Nucleus accumbens (tissue), 56 donors: ENCODE data around the gene EEIG1.

Experiments used
- DNase-seq, 56 donors: peaks; one replicate each; lab custom pipeline; 2025; lab: John Stamatoyannopoulos, UW

EEIG1 gene

DNA sequence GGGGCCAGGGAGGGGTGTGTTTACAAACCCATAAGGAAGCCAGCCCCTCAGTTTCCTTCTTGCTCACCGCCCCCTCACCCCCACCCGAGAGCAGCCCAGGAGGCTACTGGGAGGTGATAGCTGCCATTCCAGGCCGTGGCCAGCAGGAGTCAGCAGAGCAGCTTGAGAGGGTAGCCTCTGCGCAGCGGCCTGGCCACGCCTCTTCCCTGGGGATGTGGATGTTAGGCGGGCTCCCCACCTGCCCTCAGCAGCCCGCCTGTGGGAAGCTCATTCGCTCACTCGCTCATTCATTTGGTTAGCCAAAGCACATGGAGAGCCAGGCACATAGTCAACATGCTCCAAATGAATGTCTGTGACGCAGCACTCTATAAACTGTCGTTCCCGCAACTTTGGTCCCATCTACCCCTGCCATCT is 37.1 kb downstream of the EEIG1 start:
- DNase-seq = peak in 55 of 56 donors; percentile 26 to 92 (median 78)

DNA sequence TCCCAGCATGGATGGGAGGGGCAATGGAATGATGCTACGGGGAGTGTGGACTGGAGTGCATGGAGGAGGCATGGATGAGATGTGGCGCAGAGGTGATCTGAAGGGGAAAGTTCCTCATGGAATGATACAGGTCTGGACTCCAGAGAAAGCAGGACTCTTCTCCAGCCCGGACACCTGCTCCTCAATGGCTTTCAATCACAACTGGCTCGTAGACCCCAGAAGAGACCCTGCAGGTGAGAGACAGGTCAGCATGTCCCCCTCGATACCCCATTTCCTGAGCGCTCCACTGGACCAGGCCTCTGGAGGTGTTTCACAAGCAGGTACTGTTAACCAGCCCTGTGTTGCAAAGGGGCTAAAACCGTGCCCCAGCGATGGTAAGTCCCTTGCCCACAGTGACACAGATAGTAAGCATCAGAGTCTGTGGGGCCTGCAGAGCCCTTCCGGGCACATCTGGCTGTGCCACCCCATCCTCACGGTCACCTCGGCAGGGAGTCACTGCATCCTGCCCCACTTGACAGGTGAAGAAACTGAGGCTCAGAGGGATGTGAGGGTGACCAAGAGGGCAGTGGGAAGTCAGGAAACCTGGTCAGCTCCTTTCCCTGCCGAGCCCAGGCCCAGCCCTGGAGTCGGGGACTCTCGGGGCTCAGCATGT is 37.7 kb downstream of the EEIG1 start:
- peak in 2 of 56 donors; percentile 18 to 38 for DNase-seq

- peak in 42 of 56 donors; percentile 21 to 74 (median 48) for DNase-seq
These were observed 38.4 kb downstream of the EEIG1 start for GRCh38 chr9:127942216-127943010.

GRCh38 chr9:127941961-127942215 is 38.9 kb downstream of the EEIG1 start:
- DNase-seq = peak in 1 of 56 donors; percentile 42

DNA sequence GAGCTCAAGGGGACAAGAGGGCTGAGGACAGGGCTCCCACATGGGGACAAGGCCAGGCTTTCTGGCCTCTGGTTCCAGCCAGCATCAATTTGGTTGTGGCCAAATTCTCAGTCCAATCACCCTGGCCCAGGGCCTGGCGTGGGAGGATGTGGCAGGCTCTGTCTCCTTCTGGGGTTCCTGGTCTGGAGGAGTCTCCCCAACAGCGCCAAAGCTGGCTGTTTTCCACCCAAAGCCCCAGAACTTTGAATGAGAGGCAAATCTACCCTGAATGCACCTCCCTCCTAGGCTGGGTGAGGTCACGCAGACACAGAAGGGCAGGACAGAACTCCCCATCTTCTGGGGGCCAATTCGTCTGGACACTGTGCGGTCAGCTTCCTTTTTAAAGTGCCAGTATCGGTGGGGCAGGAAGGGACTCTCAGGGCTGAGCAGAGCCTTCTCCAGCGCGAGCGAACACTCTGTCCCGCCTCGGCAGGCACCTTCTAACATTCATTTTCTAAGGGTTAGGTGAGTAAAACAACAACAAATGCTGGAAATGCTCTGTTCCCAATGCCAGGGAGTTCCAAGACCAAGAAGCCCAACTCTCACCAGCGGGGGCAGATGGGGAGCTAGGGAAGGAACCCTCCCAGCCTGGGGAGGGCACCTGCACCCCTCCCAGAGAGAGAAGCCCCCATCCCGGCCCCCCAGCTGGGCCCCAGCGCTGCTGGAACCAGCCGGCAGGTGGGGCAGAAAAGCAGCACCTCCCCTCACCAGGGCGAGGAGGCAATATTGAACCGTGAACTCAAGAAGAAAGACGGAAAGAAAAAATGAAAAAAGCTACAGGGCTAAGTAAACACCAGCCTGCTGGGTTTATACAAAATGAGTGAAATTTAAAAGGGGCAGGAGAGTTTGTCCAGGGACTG is 39.5 kb downstream of the EEIG1 start:
- DNase-seq = no peak

- no peak for DNase-seq
These were observed 40.2 kb downstream of the EEIG1 start for GRCh38 chr9:127940593-127940992.

- peak in 4 of 56 donors; percentile 22 to 45 (median 31) for DNase-seq
These were observed 42.5 kb downstream of the EEIG1 start for GRCh38 chr9:127938298-127938690.

DNA sequence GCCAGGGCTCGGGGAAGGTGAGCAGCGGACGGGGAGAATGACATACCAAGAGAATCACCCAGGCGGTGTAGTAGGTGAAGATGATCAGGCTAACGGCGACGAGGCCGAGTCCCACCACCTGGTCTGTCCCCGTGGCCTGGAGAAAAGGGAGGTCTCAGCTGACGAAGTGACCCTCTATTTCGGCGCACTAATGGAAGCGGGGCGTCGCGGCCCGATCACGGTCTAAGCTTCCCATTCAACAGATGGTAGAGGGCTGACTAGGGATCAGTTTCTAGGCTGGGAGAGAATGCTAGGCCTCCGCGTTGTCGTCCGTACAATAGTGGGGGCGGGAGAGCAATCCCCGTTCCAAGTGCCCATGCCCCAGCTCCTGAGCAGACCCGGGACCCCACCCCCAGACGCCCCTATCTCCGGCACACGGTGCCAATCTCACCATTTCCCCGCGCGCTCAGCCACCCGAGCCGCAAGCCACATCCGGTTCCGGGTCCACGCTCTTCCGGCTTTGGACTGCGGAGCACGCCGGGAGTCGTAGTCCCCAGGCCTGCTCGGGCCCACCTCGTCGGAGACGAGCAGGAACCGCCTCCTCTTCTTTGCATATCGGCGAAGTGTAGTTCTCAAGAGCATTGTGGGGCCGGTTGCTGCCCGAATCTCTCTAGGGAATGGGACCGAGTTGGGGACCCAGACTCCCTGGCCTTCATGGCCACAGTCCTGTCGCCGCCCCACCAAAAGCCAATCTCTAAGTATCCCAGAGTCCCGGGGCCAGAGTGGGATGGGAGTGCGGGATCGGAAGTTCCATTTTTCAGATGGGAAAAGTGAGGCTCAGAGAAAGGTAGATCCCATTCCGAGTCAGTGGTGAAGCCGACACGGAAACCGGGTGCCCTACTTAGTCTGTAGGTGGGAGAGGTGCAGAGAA is 43.1 kb downstream of the EEIG1 start, which contains the start of gene DPM2:
DPM2 (minus strand) TSS at position 467 of the 910 bp plus-strand sequence; CDS start at position 433, 34 bp downstream.
- peak in 53 of 56 donors; percentile 25 to 87 (median 66) for DNase-seq

- DNase-seq = no peak
These were observed 43.8 kb downstream of the EEIG1 start for GRCh38 chr9:127937056-127937387.

DNA sequence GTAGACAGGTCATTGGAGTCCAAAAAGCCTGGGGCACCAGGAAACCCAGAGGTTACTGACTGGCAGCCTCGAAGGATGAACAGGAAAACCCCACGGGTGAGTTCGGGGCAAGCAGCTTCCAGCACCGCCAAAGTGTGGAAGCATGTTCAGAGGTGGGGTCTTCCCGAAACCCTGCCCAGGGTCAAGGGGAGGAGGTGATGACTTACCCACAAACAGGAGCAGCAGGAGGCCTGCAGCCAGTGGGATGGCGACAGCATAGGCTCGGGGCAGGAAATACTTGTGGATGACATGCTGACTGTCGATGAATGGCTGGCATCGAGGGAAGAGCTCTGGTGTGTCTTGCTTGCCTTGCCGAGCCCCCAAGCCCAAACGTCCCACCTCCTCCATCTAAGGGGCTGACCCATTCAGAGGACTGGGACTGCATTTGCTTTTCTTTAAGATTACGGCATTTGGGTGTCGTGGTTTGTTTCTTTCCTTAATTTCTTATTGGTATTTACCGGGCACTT is 44.4 kb downstream of the EEIG1 start:
- no peak for DNase-seq

- DNase-seq = peak in 13 of 56 donors; percentile 24 to 55 (median 35)
These were observed 45.0 kb downstream of the EEIG1 start for GRCh38 chr9:127935765-127936221.

GRCh38 chr9:127934986-127935385 is 45.8 kb downstream of the EEIG1 start:
- DNase-seq = no peak

- no peak for DNase-seq
These were observed 46.5 kb downstream of the EEIG1 start for GRCh38 chr9:127934248-127934647.

- DNase-seq = no peak
These were observed 49.5 kb downstream of the EEIG1 start for GRCh38 chr9:127931092-127931881.
